ENCODE measurements around the gene PSMD12. TPM values are rescaled to one million over a fixed set of nuclear protein-coding genes. Genes with fewer than 3 reads are reported as not detected.
A peak's percentile ranks its signal among the peaks of the same experiment; 100 is the strongest.
"Not testable (repeated sequence)": the region's sequence is repeated elsewhere in the genome, so short reads cannot be mapped to it uniquely, and the experiment has no call there.

The PSMD12 gene
- total RNA-seq, 2 experiments from 2014 or later: 80.9 to 89.1 TPM

DNA sequence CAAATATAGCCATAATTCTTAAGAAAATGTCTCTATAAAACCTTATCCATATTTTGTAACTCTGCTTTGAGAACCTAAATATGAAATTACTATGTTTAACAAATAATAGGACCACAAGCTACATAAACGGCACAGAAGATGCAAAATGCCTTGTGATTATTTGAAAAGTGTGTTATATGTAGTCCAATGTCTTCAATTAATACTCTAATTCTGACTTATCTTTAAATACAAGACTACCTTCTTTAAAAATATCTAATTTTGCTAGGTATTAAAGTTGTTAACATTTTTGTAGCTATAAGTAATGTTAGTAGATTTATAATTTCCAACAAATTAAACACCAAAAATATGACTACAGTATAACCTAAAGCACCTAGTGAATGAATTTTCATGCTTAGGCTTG lies 17.0 kb downstream of the PSMD12 start:
- H3K36me3 Mint-ChIP-seq (ENCODE audit: low read depth): peaks cover 49% of the 10 kb centered on the region
- peaks cover 2% of the 10 kb centered on the region for H3K4me1 Mint-ChIP-seq (ENCODE audit: low read depth)
- H3K27me3 Mint-ChIP-seq: no peaks in the 10 kb centered on the region
- H3K9me3 Mint-ChIP-seq: no peaks in the 10 kb centered on the region
- intact Hi-C loops (cut with micrococcal nuclease): no loop called here
- no peak for ATAC-seq
- TF ChIP-seq, protein P1, sequence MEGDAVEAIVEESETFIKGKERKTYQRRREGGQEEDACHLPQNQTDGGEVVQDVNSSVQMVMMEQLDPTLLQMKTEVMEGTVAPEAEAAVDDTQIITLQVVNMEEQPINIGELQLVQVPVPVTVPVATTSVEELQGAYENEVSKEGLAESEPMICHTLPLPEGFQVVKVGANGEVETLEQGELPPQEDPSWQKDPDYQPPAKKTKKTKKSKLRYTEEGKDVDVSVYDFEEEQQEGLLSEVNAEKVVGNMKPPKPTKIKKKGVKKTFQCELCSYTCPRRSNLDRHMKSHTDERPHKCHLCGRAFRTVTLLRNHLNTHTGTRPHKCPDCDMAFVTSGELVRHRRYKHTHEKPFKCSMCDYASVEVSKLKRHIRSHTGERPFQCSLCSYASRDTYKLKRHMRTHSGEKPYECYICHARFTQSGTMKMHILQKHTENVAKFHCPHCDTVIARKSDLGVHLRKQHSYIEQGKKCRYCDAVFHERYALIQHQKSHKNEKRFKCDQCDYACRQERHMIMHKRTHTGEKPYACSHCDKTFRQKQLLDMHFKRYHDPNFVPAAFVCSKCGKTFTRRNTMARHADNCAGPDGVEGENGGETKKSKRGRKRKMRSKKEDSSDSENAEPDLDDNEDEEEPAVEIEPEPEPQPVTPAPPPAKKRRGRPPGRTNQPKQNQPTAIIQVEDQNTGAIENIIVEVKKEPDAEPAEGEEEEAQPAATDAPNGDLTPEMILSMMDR (IDR thresholded peaks at IDR 0.05): no peak
- DNase-seq: no peak
- H3K4me3 Mint-ChIP-seq: no peak overlapping the region
- ChIA-PET POLR2A (no interaction called here), CTCF (interaction anchor here (0.8 kb wide), 1 partner anchor 25 kb away, joined by 4 read pairs; no protein-coding TSS in a partner anchor)
- H3K27ac Mint-ChIP-seq: no peak overlapping the region

DNA sequence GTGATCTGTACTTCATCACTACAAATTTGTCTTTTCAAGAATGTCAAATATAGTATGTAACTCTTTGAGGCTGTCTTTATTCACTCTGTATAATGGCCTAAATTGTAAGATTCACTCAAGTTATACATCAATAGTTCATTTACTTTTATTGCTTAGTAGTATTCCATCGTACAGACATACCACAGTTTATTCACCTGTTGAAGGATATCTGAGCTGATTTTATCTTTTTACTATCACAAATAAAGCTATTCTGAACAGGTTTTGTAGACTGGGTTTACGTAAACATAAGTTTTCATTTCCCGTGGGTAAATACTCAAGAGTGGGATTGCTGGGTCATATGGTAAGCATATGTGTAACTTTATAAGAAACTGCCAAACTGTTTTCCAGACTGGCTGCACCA lies 18.6 kb downstream of the PSMD12 start:
- intact Hi-C loops (cut with micrococcal nuclease): no loop called here
- Mint-ChIP-seq H3K4me1 (ENCODE audit: low read depth) (peaks cover 2% of the 10 kb centered on the region), H3K4me3 (no peak overlapping the region), H3K9me3 (no peaks in the 10 kb centered on the region), H3K36me3 (ENCODE audit: low read depth) (peaks cover 53% of the 10 kb centered on the region), H3K27me3 (no peaks in the 10 kb centered on the region), H3K27ac (no peak overlapping the region)
- ChIA-PET POLR2A (interaction anchor here (1.0 kb wide), 1 partner anchor 25 kb away, joined by 3 read pairs; no protein-coding TSS in a partner anchor), CTCF (no interaction called here)
- ATAC-seq (no peak), DNase-seq (no peak)
- TF ChIP-seq, protein P1 (IDR thresholded peaks at IDR 0.05): no peak

DNA sequence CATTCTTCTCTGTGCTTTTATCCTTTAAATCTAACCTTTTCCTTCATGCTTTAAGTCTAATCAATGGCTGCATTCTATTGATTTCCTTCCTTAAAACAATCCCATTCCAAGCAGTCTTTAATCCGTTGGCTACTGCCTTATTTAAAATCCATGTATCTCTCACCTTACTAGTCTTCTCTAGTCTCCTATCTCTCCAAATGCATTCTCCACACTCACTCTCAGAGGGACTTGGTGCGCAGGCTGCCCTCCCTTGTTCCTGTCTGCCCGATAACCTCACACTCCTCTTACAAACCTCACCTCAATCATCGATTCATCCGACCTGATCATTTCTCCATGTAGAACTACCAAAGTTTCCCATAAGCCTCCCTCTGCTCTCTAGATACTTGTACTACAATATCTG lies 23.1 kb downstream of the PSMD12 start:
- POLR2A ChIA-PET: interaction anchor here (0.9 to 3.1 kb wide), 4 partner anchors 12 to 259 kb away, joined by 3 to 30 read pairs (median 4); no protein-coding TSS in a partner anchor

DNA sequence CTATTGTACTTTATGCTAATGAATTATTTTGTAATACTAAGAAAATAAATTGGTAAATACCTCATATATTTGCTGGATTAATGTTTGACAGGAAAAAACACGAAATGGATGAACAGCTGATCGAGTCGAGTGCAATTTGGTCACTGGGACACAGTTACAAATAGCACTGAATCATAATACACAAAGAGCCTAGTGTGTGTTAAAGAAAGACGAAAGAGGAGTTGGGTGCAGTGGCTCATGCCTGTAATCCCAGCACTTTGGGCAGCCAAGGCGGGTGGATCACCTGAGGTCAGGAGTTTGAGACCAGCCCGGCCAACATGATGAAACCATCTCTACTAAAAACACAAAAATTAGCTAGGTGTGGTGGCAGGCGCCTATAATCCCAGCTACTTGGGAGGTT lies 28.0 kb downstream of the PSMD12 start:
- intact Hi-C loops (cut with micrococcal nuclease); ATAC-seq; H3K27me3 Mint-ChIP-seq; DNase-seq; H3K9me3 Mint-ChIP-seq; H3K27ac Mint-ChIP-seq; CTCF ChIA-PET; H3K4me1 Mint-ChIP-seq (ENCODE audit: low read depth); H3K4me3 Mint-ChIP-seq: not testable (repeated sequence)
- H3K36me3 Mint-ChIP-seq (ENCODE audit: low read depth): peaks cover 32% of the 10 kb centered on the region
- POLR2A ChIA-PET: interaction anchor here (0.8 to 1.2 kb wide), 2 partner anchors 13 to 16 kb away, joined by 3 read pairs; no protein-coding TSS in a partner anchor

More for the DNA sequence above, 23.1 kb downstream of the PSMD12 start:
- H3K27ac Mint-ChIP-seq: peak overlapping the region; percentile 11
- intact Hi-C loops (cut with micrococcal nuclease): no loop called here
- CTCF ChIA-PET: interaction anchor here (0.8 kb wide), 1 partner anchor 11 kb away, joined by 3 read pairs; no protein-coding TSS in a partner anchor
- H3K27me3 Mint-ChIP-seq: no peaks in the 10 kb centered on the region
- no peaks in the 10 kb centered on the region for H3K9me3 Mint-ChIP-seq
- peaks cover 57% of the 10 kb centered on the region for H3K36me3 Mint-ChIP-seq (ENCODE audit: low read depth)
- no peak for DNase-seq
- no peak for ATAC-seq
- H3K4me1 Mint-ChIP-seq (ENCODE audit: low read depth): no peaks in the 10 kb centered on the region
- H3K4me3 Mint-ChIP-seq: no peak overlapping the region
- TF ChIP-seq, protein P1 (IDR thresholded peaks at IDR 0.05): no peak

DNA sequence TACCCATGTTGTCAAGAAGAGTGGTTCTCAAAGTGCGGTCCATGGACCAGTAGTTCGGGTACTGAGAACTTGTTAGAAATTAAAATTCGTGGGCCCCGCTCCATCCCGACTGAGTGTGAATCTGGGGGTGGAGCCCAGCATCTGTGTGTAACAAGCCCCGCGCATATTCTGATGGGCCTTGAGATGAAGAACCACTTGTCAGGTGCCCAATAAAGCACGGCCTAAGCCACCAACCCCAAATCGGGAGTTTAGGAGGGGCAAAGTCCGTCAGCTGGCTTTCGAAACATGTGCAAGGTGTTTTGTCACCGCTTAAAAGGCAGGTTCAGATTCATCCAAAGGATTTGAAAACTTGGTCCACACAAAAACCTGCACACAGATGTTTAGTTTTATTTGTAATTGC lies 29.5 kb downstream of the PSMD12 start:
- no peak overlapping the region for H3K4me3 Mint-ChIP-seq

More for the DNA sequence above, 29.5 kb downstream of the PSMD12 start:
- no peaks in the 10 kb centered on the region for H3K9me3 Mint-ChIP-seq
- H3K36me3 Mint-ChIP-seq (ENCODE audit: low read depth): peaks cover 23% of the 10 kb centered on the region
- no peak overlapping the region for H3K27ac Mint-ChIP-seq
- POLR2A ChIA-PET: interaction anchor here (1.0 kb wide), 1 partner anchor 16 kb away, joined by 3 read pairs; no protein-coding TSS in a partner anchor
- intact Hi-C loops (cut with micrococcal nuclease): no loop called here
- TF ChIP-seq, protein P1 (IDR thresholded peaks at IDR 0.05): no peak
- ATAC-seq (no peak), DNase-seq (no peak)
- no peaks in the 10 kb centered on the region for H3K27me3 Mint-ChIP-seq
- H3K4me1 Mint-ChIP-seq (ENCODE audit: low read depth): no peaks in the 10 kb centered on the region
- CTCF ChIA-PET: interaction anchor here (0.7 kb wide), 1 partner anchor 52 kb away, joined by 3 read pairs; no protein-coding TSS in a partner anchor
